Fibroblast of skin of left quadriceps (primary cell): ENCODE results near the gene DQX1.

Source experiments
- DNase-seq, 2 experiments: peaks; one replicate each; pipeline ENCODE4 v3.0.0-alpha.2; 2013; ENCODE audit warnings: low read depth in 2 of 2

The DQX1 gene

DNA sequence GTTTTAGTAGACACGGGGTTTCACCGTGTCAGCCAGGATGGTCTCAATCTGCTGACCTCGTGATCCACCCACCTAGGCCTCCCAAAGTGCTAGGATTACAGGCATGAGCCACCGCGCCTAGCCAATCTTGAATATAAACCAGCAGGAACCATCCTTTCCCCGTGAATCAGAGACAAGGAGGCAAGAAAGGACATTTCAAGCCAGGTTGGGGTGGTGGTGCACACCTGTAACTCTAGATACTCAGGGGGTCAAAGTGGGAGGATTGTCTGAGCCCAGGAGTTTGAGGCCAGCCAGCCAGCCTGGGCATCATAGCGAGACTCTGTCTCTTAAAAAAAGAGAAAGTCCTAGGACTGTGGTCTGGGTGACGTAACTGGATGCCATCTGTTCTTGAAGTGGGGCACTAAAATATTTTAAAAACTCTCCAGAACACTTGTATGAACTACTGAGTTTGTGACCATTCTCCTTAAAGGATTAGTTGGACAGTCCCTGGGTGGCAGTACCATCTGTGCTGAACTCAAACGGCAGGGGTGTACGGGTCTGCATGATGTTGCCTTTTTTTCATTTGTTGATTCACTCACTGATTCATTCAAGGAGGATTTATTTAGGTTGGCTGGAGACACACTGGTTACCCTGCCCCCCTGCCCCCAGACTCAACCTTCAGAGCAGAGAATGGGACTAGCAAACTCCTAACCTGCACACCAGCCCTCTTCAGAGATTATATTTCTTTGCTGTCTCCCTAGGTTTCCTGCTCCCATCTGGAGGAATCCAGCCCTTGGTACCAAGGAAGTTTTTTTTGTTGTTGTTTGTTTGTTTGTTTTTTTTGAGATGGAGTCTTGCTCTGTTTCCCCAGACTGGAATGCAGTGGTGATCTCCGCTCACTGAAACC lies 14.7 kb downstream of the DQX1 start:
- DNase-seq, result no peak

- DNase-seq, result no peak
Observed at GRCh38 chr2:74510272-74510671, 15.8 kb downstream of the DQX1 start.

- DNase-seq, result peak; percentile 82
Observed at GRCh38 chr2:74507926-74508520, 18.0 kb downstream of the DQX1 start.

- peak; percentile 96 to 97 for DNase-seq
Observed at GRCh38 chr2:74507145-74507925, 18.7 kb downstream of the DQX1 start, which contains the start of gene PCGF1. PCGF1 (minus strand) TSS chr2:74507695; CDS start chr2:74507668, 27 bp downstream.

DNA sequence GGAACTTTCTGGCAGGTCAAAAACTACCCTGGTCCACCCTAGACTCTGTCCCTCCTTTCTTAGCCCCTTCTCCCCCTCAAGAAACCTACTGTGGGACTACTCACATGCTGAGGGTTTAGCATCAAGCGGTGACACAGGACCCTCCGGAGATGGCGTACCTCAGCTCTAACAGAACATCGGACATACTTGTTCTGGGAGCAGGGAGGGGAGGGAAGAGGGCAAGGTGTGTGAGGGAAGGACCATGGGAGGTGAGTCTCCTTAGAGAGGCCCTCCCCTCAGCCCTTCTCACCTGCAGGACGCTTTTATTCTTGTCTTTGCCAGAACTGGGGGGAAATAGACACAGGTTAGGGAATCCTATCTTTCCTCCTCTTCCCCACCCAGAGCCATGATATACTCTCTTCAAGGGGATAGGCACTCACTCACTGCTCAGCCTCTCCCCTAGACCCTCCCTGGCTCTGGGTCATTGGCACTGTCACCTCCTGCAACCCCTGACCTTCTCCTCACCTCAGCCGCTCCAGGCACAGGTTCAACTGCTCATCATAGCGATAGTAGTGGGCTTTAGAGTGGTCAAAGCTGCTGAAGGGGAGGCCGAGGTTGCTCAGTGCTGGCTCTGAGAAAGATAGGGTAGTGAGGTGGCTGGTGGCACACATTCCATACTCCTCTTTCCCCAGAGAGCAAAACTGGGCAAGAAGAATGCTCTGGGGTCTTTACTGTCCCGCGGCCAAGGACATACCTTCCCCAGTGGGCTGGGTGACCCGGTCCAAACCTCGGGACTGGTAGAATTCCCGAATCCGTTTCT lies 20.4 kb downstream of the DQX1 start:
- no peak for DNase-seq

DNA sequence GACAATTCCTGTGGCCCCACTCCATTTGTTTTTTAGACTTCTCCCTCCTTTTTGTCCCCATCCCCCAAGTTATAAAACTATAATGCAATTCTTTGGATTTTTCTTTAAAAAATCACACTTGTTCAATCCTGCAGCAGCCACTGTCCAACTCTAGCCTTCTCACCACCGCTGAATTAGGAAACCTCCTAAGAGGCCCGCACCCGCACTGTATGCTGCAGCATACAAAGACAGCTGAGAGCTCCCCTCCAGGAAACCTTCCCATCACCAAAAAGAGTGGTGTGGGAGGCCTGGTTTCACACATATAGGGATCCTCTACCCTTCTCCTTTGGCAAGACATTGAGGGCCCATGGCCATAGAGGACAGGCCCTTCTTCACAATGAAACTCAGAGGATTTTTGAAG lies 21.4 kb downstream of the DQX1 start:
- DNase-seq, result no peak

DNA sequence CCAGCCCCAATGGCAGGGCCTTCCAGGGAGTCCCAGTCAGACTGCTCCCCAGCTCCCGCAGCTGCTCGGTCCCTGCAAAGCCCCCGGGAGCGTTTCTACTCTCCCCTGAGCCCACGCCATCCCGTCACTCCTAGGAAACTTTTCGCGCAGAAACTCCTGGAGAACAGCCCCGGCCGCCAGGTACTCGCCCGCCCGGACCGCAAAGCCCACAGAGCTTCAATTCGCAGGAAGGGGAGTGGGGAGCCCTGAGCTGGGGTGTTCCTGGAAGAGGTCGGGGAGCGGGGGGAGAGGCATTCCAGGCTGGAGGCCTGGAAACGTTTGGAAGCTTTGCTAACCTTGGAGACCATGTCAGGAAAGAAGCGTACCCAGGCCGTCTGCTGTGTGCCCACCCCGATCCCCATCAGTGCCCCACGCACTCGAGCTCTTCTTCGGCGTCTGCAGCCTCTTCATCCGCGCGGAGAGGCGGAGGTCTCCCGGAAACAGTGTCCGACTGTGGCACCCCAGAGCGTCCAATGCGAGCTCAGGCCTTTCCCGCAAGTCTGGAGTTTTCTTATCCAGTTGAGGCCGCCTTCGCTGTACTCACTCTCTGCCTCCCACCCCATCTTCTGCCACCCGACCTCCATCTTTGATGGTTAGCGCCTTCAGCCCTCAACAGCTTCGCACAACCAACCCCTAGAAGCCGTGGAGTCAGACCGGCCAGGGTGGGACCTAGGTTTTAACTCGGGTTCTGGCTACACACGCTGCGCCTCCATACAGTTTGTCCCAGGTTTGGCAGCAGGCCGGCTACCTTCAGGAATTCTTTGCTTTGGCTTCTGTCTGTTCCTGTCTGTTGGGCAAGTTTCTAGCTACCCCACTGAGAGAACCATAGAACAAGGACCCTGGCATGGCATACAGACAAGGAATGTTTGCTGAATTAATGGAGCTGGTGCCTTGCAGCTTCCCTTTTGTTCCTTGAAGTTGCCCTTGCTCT lies 22.2 kb downstream of the DQX1 start:
- DNase-seq, result no peak

DNA sequence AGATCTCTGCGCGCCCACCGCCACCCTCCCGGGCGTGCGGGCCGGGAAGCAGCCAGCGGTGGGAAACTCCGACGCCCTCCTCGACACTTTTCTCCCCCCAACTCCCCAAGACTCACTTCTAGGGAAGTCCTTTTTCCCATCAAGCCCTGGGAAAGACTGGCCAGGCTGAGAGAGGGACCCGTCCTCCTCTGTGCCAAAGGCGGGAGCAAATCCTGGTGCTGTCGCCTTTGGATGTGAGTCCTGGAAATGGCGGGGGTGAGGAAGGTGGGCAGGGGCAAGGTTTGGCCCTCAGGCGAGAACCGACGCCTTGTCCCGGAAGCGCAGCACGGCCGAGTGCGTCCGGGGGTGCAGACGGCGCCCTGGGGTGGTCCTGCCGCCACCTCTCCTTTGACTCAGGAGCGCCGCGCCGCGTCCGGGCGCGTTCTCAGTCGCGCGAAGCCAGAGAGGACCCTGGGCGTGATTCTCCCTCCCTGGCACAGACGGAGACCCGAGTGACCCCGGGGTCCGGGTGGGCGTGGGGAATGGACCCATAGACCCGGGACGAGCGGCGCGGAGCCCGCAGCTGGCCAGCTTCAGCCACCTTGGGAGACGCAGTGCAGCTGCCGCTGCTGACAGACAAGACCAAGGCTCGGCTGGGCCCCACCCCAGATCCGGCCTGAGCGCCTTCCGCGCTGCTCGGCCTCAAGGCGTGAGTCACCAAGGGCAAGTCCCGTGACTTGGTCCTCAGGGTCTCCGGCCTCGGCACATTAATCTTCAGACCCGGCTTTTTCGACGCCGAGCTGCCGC lies 23.1 kb downstream of the DQX1 start:
- DNase-seq, result peak in 1 of 2 experiments; percentile 41

- DNase-seq, result no peak
Observed at GRCh38 chr2:74502147-74502719, 23.8 kb downstream of the DQX1 start.

DNA sequence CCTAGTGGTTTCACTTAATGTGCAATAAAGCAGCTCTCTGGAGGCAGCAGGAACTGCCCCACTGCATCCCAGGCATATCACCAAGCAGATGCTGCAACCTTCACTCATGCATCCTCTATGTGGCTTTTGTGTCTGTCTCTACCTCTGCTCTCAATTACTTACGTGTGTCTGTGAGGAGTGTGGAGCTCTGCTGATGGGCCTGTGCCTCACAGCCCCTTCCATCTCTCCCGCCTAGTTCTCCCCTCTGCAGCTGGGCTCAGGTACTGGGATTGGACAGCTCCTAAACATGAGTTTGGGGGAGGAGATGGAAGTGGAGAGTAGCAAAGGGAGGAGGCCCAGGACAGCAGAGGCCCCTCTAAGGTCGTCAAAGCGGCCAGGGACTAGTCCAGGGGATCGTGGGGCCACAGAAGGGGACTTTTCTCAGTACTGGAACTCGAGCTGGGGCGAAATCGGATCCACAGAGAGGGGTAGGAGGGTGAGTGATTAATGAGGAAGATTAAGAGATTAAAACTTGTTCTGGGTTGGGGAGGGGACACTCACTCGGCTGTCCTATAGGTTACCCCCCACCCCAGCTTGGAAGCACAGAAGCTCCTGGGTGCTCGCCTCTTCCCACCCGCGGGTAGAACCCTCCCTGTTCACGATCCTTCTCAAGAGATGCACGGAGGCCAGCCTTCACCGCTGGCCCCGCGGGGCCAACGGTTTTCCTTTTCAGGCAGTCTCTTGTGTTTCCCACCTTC lies 24.5 kb downstream of the DQX1 start:
- no peak for DNase-seq

DNA sequence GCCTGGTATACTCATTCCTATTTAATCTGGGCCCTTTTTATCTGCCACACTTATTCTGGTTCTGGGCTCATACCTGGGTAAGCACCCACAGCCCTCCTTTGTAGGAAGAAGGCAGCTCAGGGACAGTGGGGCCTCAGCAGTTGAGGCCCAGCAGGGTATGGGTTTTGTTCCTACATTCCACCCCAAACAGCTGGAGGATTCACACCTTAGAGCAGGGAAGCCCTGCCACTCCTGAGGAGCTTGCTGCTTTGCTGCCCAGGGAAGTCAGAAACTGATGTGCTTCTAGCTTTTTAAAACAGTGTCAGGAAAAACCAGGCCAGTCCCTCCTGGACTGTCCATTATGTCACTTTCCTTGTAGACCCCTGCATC lies 25.5 kb downstream of the DQX1 start:
- DNase-seq, result no peak

DNA sequence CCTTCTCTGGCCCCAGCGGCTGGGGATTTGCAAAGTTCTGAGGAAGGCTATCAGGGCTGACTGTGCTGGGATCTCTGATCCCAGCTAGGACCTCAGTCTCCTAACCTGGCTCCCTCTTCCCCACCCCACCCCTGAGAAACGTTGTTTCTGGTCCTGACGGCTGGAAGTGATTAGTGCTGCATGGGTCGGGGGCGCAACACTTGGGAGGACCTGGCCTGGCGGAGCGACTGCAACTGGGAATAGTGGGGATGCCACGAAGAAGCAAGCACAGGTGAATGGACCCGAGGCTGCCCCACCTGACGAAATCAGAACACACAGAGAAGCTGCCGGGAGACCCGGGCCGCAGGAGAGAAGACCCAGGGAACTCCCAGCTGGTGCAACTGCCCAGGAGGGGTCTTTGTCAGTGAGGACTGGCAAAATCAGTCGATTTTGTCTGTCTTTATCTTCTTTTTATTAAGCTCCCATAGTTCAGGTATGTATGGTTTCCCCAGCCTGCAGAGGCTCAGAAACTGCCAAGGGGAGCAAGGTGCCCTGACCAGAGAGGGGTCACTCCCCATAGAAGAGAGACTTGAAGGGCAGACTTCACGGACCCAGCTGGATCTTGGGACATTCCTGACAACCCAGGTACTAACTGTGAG lies 26.0 kb downstream of the DQX1 start:
- DNase-seq, result no peak

GRCh38 chr2:74499267-74499939 lies 26.6 kb downstream of the DQX1 start, which contains the start of gene LBX2:
LBX2 (minus strand) TSS chr2:74499603; CDS start chr2:74499537, 66 bp downstream.
- no peak for DNase-seq

DNA sequence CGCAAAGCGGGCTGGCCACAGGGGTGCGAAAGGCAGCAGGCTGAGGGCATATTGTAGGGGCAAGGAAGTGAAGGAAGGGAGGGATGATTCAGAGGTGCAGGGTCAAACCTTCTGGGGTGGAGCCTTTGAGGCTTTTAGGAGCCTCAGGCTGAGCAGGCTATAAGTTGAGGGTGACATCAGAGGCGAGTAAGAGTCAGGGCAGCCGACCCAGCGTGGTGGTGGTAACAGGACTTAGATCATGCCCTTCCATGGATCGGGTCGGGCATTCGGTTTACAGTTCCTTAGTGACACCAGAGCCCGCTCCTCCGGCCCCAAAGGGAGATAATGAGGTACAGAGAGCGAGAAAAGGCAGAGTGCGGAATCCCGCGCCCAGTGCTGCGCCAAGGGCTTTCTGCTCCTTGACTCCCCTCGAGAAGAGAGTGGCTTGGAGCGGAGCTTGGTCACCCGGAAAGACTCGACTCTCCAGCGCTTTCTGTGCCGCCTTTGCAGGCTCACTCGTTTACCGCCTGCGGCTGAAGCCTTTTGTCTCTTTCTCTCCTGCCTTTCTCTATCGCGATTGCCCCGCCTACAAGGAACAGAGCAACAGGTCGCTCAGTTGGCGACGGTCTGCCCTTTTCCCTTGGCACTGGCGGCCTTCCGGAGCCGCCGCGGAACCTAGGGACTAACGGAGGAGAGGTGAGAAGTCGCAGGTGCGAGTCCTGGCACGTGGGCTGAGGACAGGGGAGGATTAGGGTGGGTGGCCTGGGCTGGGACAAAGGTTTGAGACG lies 27.3 kb downstream of the DQX1 start:
- DNase-seq, result no peak

GRCh38 chr2:74497777-74498499 lies 28.1 kb downstream of the DQX1 start:
- no peak for DNase-seq
